ENCODE results near the gene PLEKHB2.
"Not testable (repeated sequence)": the region's sequence is repeated elsewhere in the genome, so short reads cannot be mapped to it uniquely, and the experiment has no call there.

The PLEKHB2 gene

DNA sequence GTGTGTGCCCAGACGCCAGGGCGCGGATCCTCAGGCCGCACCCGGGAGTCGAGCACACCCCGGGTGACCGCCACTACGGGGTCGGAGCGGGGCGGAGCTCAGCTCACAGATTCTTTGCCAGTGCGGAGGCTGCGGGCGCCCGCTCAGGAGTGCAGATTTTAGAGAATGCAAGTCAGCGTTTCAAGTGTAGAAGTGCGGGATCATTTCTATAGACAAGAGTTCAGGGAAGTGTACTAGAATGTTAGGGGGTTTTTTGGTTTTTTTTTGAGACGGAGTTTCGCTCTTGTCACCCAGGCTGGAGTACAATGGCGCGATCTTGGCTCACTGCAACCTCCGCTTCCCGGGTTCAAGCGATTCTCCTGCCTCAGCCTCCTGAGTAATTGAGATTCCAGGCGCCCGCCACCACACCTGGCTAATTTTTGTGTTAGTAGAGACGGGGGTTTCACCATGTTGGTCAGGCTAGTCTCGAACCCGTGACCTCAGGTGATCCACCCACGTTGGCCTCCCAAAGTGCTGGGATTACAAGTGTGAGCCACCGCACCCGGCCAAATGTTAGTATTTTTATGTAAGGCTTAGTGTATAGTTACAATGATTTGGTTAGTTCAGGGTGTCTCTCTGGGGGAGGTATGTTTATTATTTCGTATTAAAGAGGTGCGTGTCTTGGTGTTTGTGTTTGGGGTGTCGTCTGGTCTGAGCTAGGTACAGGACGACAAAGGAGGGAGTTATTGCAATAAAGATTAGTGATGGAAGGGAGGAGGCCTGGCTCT lies 11.3 kb upstream of the PLEKHB2 start:
- DNase-seq, result peak; percentile 10

- no peak for DNase-seq
Observed at GRCh38 chr2:131094463-131095281, 10.5 kb upstream of the PLEKHB2 start.

DNA sequence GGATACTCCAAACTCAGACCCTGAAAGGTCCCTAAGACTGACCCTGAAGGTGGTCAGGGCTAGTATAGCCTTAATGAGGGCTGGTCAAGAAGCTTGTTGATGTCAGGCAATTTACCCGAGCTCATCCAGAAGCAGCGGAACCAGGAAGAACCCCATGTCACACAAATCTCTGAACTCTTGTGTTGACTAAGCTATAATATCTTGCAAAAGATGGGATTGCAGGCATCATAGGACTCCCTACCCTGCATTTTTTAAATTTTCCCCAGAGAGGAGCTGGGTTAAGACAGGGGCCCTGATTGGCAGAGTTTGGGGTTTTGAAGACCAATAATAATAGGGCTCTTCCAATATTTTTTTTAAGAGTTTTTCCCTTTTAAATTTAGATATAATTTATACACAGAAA lies 2.0 kb upstream of the PLEKHB2 start:
- DNase-seq, result no peak

- peak; percentile 67 for DNase-seq
Observed at GRCh38 chr2:131104487-131105155, 515 bp upstream of the PLEKHB2 start.

GRCh38 chr2:131105950-131106801 lies 1.0 kb downstream of the PLEKHB2 start:
- peak; percentile 15 for DNase-seq

GRCh38 chr2:131112529-131112928 lies 7.4 kb downstream of the PLEKHB2 start:
- no peak for DNase-seq

- DNase-seq, result no peak
Observed at GRCh38 chr2:131113566-131114227, 8.6 kb downstream of the PLEKHB2 start.

GRCh38 chr2:131114950-131115349 lies 9.8 kb downstream of the PLEKHB2 start:
- DNase-seq, result not testable (repeated sequence)

- peak; percentile 5 for DNase-seq
Observed at GRCh38 chr2:131115752-131116151, 10.6 kb downstream of the PLEKHB2 start.

GRCh38 chr2:131120815-131121317 lies 15.7 kb downstream of the PLEKHB2 start:
- no peak for DNase-seq

GRCh38 chr2:131121464-131121863 lies 16.3 kb downstream of the PLEKHB2 start:
- DNase-seq, result no peak

DNA sequence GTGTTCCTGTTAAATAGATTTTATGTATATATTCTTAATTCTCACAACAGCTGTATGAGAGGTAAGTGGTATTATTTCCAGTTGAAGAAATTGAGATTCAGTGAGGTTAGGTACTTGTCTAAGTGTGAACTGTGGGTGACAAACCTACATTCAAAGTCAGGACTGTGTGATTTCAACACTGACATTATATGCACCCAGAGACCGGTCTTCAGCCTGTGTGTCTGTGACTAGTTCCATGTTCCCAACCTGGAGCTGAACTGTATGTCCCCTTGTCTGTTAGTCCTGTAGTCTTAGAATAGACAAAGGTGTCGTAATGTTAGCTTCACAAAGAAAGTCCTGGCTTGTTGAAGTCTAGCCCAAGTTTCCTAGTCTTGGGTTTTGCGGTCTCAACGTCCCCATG lies 17.4 kb downstream of the PLEKHB2 start:
- no peak for DNase-seq

- DNase-seq, result no peak
Observed at GRCh38 chr2:131123192-131123591, 18.1 kb downstream of the PLEKHB2 start.

- no peak for DNase-seq
Observed at GRCh38 chr2:131125195-131125757, 20.1 kb downstream of the PLEKHB2 start.

DNA sequence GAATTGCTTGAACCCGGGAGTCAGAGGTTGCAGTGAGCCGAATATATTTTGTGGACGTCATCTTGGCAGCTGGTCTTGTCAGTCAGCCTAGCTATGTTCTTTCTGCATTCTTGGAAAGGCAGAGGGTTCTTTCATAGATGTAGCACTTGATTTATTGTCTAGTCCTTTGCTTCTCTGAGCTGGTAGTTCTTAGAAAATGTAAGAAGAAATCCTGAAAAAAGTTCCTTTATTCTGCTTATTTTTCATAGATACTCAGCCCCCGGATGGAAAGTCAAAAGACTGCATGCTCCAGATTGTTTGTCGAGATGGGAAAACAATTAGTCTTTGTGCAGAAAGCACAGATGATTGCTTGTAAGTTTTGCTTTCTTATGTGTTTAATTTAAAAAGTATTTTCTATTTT lies 21.3 kb downstream of the PLEKHB2 start:
- DNase-seq, result no peak

GRCh38 chr2:131127076-131127475 lies 21.9 kb downstream of the PLEKHB2 start:
- no peak for DNase-seq

DNA sequence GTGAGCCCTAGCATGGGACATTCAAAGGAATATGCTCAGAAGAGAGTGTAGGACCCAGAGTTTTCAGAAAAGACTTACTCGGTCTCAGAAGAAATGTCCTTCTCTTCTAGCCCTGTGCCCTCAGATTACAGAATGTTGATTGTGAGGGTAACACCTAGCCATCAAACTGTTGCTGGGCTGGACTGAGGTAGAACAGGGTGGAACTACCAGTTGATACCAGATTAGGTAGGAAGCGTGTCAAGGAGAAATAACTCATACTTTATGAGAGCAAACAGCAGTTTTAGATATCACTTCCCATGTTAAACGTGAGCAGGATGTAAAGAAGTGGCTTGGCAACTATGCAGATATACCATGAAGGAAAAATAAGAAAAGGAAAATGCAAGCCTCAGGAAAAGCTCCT lies 22.8 kb downstream of the PLEKHB2 start:
- no peak for DNase-seq

DNA sequence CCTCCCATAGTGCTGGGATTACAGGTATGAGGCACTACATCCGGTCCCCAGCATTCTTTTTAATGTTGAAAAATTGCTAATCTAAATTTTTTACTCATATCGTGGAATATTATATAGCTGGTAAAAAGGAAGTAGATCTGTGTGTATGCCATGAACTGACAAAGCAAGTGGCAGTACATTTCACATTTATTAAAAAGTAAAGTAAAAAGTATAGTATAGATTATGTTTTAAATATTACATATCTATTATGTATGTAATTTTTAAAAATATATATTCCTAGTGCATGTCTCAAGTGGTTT lies 25.1 kb downstream of the PLEKHB2 start:
- no peak for DNase-seq

GRCh38 chr2:131132729-131133128 lies 27.6 kb downstream of the PLEKHB2 start:
- DNase-seq, result no peak

DNA sequence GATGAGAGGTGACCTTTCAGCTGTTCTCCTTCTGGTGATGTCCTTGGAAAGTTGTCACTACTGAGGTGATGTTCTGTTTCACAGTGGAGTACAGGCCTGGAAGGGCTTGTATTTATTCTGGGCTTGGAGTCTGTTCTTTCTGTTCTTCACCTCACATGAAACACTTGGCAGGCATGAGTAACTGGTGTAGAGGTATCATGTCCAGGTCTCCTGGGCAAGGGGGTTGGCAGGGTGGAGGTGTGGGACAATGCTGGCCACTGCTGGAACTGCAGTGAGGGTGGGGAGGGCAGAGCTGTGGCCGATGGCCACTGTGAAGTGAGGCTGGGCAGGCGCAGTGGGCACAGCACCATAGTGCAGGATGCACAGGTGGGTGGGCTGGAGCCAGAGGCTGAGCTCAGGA lies 35.4 kb downstream of the PLEKHB2 start:
- no peak for DNase-seq

DNA sequence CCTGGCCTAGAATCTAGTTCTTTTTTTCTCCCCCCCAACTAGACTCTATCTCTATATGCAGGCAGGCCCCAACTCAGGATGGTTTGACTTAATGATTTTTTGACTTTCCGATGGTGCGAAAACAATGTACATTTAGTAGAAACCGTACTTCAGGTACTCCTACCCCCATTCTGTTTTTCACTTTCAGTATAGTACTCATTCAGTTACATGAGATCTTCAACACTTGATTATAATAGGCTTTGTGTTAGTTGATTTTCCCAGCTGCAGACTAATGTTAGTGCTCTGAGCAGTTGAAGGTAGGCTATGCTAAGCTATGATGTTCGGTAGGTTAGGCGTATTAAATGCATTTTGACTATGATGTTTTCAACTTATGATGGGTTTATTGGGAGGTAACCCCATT lies 37.7 kb downstream of the PLEKHB2 start:
- no peak for DNase-seq

DNA sequence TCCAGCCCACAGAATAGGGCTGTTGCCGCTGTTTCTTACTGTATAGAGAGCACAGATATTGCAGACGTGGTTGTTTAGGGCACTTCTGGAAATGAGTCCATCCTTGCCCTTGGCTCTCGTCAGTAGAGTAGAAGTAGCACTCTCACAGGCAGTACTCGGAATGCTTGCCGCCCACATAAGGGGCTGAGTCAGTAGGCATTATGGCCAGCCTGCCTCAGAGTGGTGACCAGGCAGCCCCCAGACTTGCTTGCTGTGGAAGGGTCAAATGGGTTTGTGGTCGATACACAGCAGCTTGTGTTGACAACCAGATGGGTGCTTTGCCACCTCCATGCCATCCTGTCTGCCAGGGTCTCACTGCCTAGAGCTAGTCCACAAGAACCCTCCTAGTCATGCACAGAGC lies 38.7 kb downstream of the PLEKHB2 start:
- DNase-seq, result no peak
